Measurements from ENCODE around the gene PPIP5K2. TPM values are rescaled to one million over a fixed set of nuclear protein-coding genes. Genes with fewer than 3 reads are reported as not detected.

PPIP5K2 gene
- total and polyA plus RNA-seq, 2 of the 8 experiments (the other 6 are each of a cell fraction or from before 2014, with no cell fraction given): 14.8 to 46.6 TPM

DNA sequence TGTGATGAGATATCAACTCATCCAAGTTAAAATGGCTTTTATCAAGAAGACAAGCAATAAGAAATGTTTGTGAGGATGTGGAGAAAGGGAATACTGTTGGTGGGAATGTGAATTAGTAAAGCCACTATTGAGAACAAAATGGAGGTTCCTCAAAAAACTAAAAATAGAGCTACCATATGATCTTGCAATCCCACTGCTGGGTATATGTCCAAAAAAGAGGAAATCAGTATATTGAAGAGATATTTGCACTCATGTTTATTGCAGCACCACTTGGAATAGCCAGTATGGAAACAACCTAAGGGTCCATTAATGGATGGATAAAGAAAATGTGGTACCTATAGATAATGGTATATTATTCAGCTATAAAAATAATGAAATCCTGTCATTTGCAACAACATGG, 25.1 kb downstream of the PPIP5K2 start:
- Histone ChIP-seq H3K4me3 (ENCODE audit: extremely low read depth in 1 of 4, insufficient read depth in 2 of 4, low read depth in 3 of 4, low read length in 4 of 4) (no peak overlapping the region), H4K20me1 (replicated peaks in 1 of 2; ENCODE audit: control insufficient read depth in 1 of 2, insufficient read depth in 2 of 2, low read length in 2 of 2) (no peaks in the 10 kb centered on the region), H2BK15ac (ENCODE audit: low read length) (no peak overlapping the region), H4K5ac (ENCODE audit: insufficient read length, low read depth, low read length) (no peak overlapping the region), H4K8ac (ENCODE audit: extremely low read depth, insufficient read depth, low read length) (no peak overlapping the region), H3K23me2 (ENCODE audit: low read depth, low read length) (no peaks in the 10 kb centered on the region), H3K4me2 (ENCODE audit: insufficient read depth in 1 of 2, low read depth in 2 of 2, low read length in 2 of 2) (no peak overlapping the region), H2BK20ac (ENCODE audit: low read length) (no peak overlapping the region), H2AK5ac (ENCODE audit: low read depth, low read length) (no peak overlapping the region), H3K23ac (ENCODE audit: insufficient read length) (no peak overlapping the region), H2BK12ac (ENCODE audit: low read depth, low read length) (no peak overlapping the region), H3K36me3 (ENCODE audit: control insufficient read depth in 2 of 4, insufficient read depth in 4 of 4, low read length in 3 of 4) (peaks cover 0 to 6% (median 0%) of the 10 kb centered on the region in 4 experiments; a peak in 1 of 8 replicates), H4K91ac (replicated peaks; ENCODE audit: insufficient read length, low read length) (no peak overlapping the region), H3K79me1 (ENCODE audit: low read depth, low read length) (no peaks in the 10 kb centered on the region), H3K9ac (replicated peaks in 1 of 4; ENCODE audit: extremely low read depth in 1 of 4, low read depth in 3 of 4, low read length in 3 of 4) (no peak overlapping the region), H3K27ac (ENCODE audit: low read depth, low read length) (no peak overlapping the region), H2BK120ac (replicated peaks; ENCODE audit: low read depth, low read length) (no peak overlapping the region), H3K14ac (ENCODE audit: insufficient read length) (no peak overlapping the region), H3K56ac (replicated peaks; ENCODE audit: insufficient read length, low read depth, low read length) (no peak overlapping the region), H3K4ac (replicated peaks; ENCODE audit: insufficient read length, low read depth, low read length) (no peak overlapping the region), H3K18ac (ENCODE audit: extremely low read depth, low read length) (no peak overlapping the region), H3K9me3 (ENCODE audit: insufficient read depth in 2 of 2, low read depth in 1 of 2, low read length in 1 of 2) (peaks cover 0 to 5% of the 10 kb centered on the region in 2 experiments; a peak in 1 of 4 replicates), H3K4me1 (replicated peaks in 1 of 4; ENCODE audit: control insufficient read depth in 3 of 4, insufficient read depth in 4 of 4, low read length in 3 of 4) (no peaks in the 10 kb centered on the region), H2BK5ac (ENCODE audit: low read depth, low read length) (no peak overlapping the region), H3K27me3 (replicated peaks in 1 of 4; ENCODE audit: control insufficient read depth in 3 of 4, extremely low read depth in 1 of 4, insufficient read depth in 3 of 4, low read length in 3 of 4) (no peaks in the 10 kb centered on the region), H3K79me2 (ENCODE audit: control insufficient read depth in 1 of 2, insufficient read depth in 2 of 2, low read length in 2 of 2) (no peaks in the 10 kb centered on the region), H2AFZ (ENCODE audit: low read length) (no peak overlapping the region)
- DNase-seq (ENCODE audit: low read depth in 1 of 2, low spot score in 2 of 2) (no peak), FAIRE-seq (no peak)
- TF ChIP-seq RAD21 (IDR thresholded peaks at IDR 0.05 in 1 of 2, conservative IDR thresholded peaks at IDR 0.05 in 1 of 2; ENCODE audit: low read depth in 2 of 2, low read length in 2 of 2): no peak
- TF ChIP-seq RFX5 (IDR thresholded peaks at IDR 0.05; ENCODE audit: borderline replicate concordance, low read depth, low read length): no peak
- ChIA-PET POLR2A (ENCODE audit: partially characterized antibody) (no interaction called here), CTCF (ENCODE audit: partially characterized antibody) (interaction anchor here (0.8 to 1.8 kb wide), 6 partner anchors 10 to 464 kb away, joined by 3 to 6 read pairs (median 4); no protein-coding TSS in a partner anchor)

Data from H1 (cell line).